Lower lobe of right lung (tissue), 2 donors: ENCODE results near the gene PCDHGB4. TPM values are rescaled to one million over a fixed set of nuclear protein-coding genes. Genes with fewer than 3 reads are reported as not detected.

ENCODE experiments used
- ATAC-seq, 2 donors: fragments of 200-7000 bp; cut with Tn5 transposase; one replicate each; pipeline ENCODE4 v1.9.1; 2020 to 2022; ENCODE audit warnings: mild to moderate bottlenecking in 2 of 2, moderate library complexity in 2 of 2
- DNase-seq: peaks from one replicate; pipeline ENCODE4 v3.0.0-alpha.2; 2020
- H3K27ac ChIP-seq: fragments of 200-600 bp; one replicate; pipeline ENCODE4 v1.8.0; 2022
- H3K27me3 ChIP-seq: fragments of 200-600 bp; one replicate; pipeline ENCODE4 v1.8.0; 2022; ENCODE audit warnings: low read depth
- H3K36me3 ChIP-seq: fragments of 200-600 bp; one replicate; pipeline ENCODE4 v1.8.0; 2022; ENCODE audit warnings: mild to moderate bottlenecking
- H3K4me1 ChIP-seq: fragments of 200-600 bp; one replicate; pipeline ENCODE4 v1.8.0; 2022
- H3K4me3 ChIP-seq: fragments of 200-600 bp; one replicate; pipeline ENCODE4 v1.8.0; 2022; ENCODE audit warnings: mild to moderate bottlenecking
- H3K9me3 ChIP-seq: fragments of 200-600 bp; one replicate; pipeline ENCODE4 v1.8.0; 2022
- intact Hi-C: fragments of 100-400 bp; cut with DNase I; formaldehyde crosslinking; loops from one replicate; pipeline ENCODE4 v1.11.0; 2022
- total RNA-seq: library from RNA; stranded (reverse); fragmentation: NEBNext Ultra II Directional; extraction: Animal tissue kit (Norgen Biotek cat#: 25700); gene quantifications from one replicate; pipeline ENCODE4 v1.2.1, GENCODE V29; 2021
- TF ChIP-seq, protein P1 (sequence below): fragments of 200-600 bp; IDR thresholded peaks from one replicate; pipeline ENCODE4 v1.8.0; 2022; ENCODE audit warnings: antibody characterized with exemption, mild to moderate bottlenecking
- donor health status: DM: no; HTN: yes; CAD: no; lungs with severe emphysema.

PCDHGB4 gene
- total RNA-seq, 1 donor from 2014 or later: 5.3 TPM

DNA sequence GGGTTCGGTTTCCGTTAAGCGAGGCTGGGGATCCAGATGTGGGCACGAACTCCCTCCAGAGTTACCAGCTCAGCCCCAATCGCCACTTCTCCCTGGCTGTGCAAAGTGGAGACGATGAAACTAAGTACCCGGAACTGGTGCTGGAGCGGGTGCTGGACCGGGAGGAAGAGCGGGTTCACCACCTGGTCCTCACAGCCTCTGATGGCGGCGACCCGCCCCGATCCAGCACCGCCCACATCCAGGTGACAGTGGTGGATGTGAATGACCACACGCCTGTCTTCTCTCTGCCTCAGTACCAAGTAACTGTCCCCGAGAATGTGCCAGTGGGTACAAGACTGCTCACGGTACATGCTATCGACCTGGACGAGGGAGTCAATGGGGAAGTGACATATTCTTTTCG is 4.2 kb upstream of the PCDHGB4 start:
- intact Hi-C loops: no loop called here
- ATAC-seq: no peak
- Histone ChIP-seq H3K4me1 (no peaks in the 10 kb centered on the region), H3K27ac (no peak overlapping the region), H3K9me3 (peaks cover 79% of the 10 kb centered on the region), H3K4me3 (no peak overlapping the region), H3K27me3 (peaks cover 7% of the 10 kb centered on the region), H3K36me3 (no peaks in the 10 kb centered on the region)
- no peak for DNase-seq
- TF ChIP-seq, protein P1, sequence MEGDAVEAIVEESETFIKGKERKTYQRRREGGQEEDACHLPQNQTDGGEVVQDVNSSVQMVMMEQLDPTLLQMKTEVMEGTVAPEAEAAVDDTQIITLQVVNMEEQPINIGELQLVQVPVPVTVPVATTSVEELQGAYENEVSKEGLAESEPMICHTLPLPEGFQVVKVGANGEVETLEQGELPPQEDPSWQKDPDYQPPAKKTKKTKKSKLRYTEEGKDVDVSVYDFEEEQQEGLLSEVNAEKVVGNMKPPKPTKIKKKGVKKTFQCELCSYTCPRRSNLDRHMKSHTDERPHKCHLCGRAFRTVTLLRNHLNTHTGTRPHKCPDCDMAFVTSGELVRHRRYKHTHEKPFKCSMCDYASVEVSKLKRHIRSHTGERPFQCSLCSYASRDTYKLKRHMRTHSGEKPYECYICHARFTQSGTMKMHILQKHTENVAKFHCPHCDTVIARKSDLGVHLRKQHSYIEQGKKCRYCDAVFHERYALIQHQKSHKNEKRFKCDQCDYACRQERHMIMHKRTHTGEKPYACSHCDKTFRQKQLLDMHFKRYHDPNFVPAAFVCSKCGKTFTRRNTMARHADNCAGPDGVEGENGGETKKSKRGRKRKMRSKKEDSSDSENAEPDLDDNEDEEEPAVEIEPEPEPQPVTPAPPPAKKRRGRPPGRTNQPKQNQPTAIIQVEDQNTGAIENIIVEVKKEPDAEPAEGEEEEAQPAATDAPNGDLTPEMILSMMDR: no peak

DNA sequence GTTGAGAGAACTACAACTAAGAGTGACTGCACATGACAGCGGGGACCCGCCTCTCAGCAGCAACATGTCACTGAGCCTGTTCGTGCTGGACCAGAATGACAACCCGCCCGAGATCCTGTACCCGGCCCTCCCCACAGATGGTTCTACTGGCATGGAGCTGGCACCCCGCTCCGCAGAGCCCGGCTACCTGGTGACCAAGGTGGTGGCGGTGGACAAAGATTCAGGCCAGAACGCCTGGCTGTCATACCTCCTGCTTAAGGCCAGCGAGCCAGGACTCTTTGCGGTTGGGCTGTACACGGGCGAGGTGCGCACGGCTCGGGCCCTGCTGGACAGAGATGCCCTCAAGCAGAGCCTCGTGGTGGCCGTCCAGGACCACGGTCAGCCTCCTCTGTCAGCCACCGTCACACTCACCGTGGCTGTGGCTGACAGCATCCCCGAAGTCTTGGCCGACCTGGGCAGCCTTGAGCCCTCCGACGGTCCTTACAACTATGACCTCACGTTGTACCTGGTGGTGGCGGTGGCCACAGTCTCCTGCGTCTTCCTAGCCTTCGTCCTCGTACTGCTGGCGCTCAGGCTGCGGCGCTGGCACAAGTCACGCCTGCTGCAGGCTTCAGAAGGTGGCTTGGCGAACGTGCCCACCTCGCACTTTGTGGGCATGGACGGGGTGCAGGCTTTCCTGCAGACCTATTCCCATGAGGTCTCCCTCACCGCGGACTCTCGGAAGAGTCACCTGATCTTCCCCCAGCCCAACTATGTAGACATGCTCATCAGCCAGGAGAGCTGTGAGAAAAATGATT is 2.8 kb upstream of the PCDHGB4 start:
- Histone ChIP-seq H3K4me3 (no peak overlapping the region), H3K9me3 (peaks cover 86% of the 10 kb centered on the region), H3K4me1 (no peaks in the 10 kb centered on the region), H3K27ac (no peak overlapping the region), H3K27me3 (peaks cover 10% of the 10 kb centered on the region), H3K36me3 (no peaks in the 10 kb centered on the region)
- TF ChIP-seq, protein P1: no peak
- intact Hi-C loops: no loop called here
- ATAC-seq (no peak), DNase-seq (no peak)

DNA sequence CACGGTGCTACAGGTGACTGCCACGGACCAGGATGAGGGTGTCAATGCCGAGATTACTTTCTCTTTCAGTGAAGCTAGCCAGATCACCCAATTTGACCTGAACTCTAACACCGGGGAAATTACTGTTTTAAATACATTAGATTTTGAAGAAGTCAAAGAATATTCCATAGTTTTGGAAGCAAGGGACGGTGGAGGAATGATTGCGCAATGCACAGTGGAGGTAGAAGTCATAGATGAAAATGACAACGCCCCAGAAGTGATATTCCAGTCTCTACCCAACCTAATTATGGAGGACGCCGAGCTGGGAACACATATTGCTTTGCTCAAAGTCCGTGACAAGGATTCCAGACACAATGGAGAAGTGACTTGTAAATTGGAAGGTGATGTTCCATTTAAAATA is 1.2 kb downstream of the PCDHGB4 start:
- TF ChIP-seq, protein P1: no peak
- intact Hi-C loops: no loop called here
- ATAC-seq (no peak), DNase-seq (no peak)
- H3K36me3 ChIP-seq: no peaks in the 10 kb centered on the region
- H3K27ac ChIP-seq: no peak overlapping the region
- H3K9me3 ChIP-seq: peaks cover 84% of the 10 kb centered on the region
- H3K27me3 ChIP-seq: peaks cover 23% of the 10 kb centered on the region
- no peaks in the 10 kb centered on the region for H3K4me1 ChIP-seq
- H3K4me3 ChIP-seq: no peak overlapping the region

DNA sequence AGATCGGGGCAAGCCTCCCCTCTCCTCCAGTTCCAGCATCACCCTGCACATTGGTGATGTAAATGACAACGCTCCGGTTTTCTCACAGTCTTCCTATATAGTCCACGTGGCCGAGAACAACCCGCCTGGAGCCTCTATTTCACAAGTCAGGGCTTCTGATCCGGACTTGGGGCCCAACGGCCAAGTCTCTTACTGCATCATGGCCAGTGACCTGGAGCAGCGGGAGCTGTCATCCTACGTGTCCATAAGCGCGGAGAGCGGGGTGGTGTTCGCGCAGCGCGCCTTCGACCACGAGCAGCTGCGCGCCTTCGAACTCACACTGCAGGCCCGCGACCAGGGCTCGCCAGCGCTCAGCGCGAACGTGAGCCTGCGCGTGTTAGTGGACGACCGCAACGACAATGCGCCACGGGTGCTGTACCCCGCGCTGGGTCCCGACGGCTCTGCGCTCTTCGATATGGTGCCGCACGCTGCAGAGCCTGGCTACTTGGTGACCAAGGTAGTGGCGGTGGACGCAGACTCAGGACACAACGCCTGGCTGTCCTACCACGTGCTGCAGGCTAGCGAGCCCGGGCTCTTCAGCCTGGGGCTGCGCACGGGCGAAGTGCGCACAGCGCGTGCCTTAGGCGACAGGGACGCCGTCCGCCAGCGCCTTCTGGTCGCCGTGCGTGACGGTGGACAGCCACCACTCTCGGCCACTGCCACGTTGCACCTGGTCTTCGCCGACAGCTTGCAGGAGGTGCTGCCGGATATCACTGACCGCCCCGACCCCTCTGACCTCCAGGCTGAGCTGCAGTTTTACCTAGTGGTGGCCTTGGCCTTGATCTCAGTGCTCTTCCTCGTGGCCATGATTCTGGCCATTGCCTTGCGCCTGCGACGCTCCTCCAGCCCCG is 1.9 kb downstream of the PCDHGB4 start:
- H3K9me3 ChIP-seq: peaks cover 83% of the 10 kb centered on the region
- intact Hi-C loops: no loop called here
- TF ChIP-seq, protein P1: no peak
- no peak overlapping the region for H3K4me3 ChIP-seq
- no peak for DNase-seq
- no peaks in the 10 kb centered on the region for H3K4me1 ChIP-seq
- H3K27me3 ChIP-seq: peaks cover 27% of the 10 kb centered on the region
- ATAC-seq: no peak
- no peak overlapping the region for H3K27ac ChIP-seq
- no peaks in the 10 kb centered on the region for H3K36me3 ChIP-seq

DNA sequence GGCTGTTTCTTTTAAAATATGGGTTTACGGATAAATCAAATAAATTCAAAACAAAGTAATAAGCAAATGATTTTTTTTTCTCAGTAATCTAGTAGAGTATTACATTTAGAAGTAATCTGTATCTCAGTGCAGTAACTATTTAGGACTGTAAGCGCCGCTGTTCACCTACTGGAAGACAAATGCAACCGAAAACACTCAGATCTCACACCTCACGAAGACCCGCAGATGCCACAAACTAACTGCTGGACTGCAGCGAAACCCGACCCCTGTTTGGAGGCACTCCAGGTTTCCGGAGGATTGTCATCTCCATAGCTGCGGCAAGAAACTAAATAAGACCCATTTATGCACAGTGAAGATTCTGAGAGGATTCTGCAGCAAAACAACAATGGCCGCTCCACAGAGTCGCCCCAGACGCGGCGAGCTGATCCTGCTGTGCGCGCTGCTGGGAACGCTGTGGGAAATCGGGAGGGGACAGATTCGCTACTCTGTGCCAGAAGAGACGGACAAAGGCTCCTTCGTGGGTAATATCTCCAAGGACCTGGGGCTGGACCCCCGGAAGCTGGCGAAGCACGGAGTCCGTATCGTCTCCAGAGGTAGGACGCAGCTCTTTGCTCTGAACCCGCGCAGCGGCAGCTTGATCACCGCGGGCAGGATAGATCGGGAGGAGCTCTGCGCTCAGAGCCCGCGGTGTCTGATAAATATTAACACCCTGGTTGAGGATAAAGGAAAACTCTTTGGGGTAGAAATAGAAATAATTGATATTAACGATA is 5.1 kb downstream of the PCDHGB4 start, which contains the start of gene PCDHGA8:
TSS of gene PCDHGA8 (plus strand) at position 205 of the 770 bp plus-strand sequence. CDS start at position 386, 181 bp downstream.
- ATAC-seq (no peak), DNase-seq (no peak)
- intact Hi-C loops: no loop called here
- Histone ChIP-seq H3K9me3 (peaks cover 77% of the 10 kb centered on the region), H3K27me3 (peaks cover 48% of the 10 kb centered on the region), H3K4me1 (no peaks in the 10 kb centered on the region), H3K4me3 (no peak within 1 kb of the TSS), H3K36me3 (no peaks in the 10 kb centered on the region), H3K27ac (no peak within 1 kb of the TSS)
- TF ChIP-seq, protein P1: no peak
